ENCODE measurements around the gene TMOD2. TPM values are rescaled to one million over a fixed set of nuclear protein-coding genes. Genes with fewer than 3 reads are reported as not detected.

Gene TMOD2
- total RNA-seq, 4 donors from 2014 or later = 1.0 to 4.8 (median 2.4) TPM

DNA sequence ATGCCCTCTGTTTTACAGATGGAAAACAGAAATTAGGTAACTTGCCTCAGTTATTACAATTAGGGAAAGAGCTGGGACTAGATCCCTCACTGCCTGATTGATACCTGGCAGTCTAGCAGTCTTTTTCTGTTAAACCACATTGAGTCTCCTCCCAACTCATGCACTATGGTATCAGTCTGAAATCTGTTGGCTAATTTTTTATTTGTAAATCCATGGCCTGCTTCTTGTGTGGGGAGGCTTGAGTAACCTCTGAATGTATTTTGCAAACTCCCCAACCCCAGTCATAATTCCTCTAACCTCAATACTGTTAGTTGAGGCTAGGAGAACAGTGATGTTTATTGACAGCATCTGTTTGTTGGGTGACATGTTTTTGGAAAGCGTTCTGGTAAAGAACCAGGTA lies 113.9 kb downstream of the TMOD2 start:
- no peak for TF ChIP-seq POLR2A (IDR thresholded peaks at IDR 0.05)
- TF ChIP-seq, protein P1, sequence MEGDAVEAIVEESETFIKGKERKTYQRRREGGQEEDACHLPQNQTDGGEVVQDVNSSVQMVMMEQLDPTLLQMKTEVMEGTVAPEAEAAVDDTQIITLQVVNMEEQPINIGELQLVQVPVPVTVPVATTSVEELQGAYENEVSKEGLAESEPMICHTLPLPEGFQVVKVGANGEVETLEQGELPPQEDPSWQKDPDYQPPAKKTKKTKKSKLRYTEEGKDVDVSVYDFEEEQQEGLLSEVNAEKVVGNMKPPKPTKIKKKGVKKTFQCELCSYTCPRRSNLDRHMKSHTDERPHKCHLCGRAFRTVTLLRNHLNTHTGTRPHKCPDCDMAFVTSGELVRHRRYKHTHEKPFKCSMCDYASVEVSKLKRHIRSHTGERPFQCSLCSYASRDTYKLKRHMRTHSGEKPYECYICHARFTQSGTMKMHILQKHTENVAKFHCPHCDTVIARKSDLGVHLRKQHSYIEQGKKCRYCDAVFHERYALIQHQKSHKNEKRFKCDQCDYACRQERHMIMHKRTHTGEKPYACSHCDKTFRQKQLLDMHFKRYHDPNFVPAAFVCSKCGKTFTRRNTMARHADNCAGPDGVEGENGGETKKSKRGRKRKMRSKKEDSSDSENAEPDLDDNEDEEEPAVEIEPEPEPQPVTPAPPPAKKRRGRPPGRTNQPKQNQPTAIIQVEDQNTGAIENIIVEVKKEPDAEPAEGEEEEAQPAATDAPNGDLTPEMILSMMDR (IDR thresholded peaks at IDR 0.05 in 4 of 5, conservative IDR thresholded peaks at IDR 0.05 in 1 of 5) = no peak
- intact Hi-C loops (cut with DNase I; ENCODE audit: low total_unique reads) (no loop called here), in situ Hi-C loops (cut with MboI; ENCODE audit: low sequenced_read_pairs in 4 of 4) (no loop called here)
- peaks cover 0 to 4% of the 10 kb centered on the region in 2 donors for H3K4me1 ChIP-seq
- no peak for DNase-seq
- H3K4me3 ChIP-seq = no peak overlapping the region
- no peak for ATAC-seq
- H3K9me3 ChIP-seq = no peaks in the 10 kb centered on the region
- peaks cover 0 to 27% of the 10 kb centered on the region in 2 donors for H3K36me3 ChIP-seq
- H3K27me3 ChIP-seq = no peaks in the 10 kb centered on the region
- H3K27ac ChIP-seq = no peak overlapping the region

Other genes with a start within 250 kb of the TMOD2 start
- gene DMXL2, start 128.8 kb upstream of the TMOD2 start, total RNA-seq = 1 to 10 TPM; 2.5 to 4.1 (median 3.0) TPM
- not detected for gene SCG3, start 70.1 kb upstream of the TMOD2 start, total RNA-seq
- 10 to 100 TPM in 2 of 4 donors, 1 to 10 TPM in 2; 5.8 to 16.1 (median 10.6) TPM for gene LYSMD2, start 13.9 kb upstream of the TMOD2 start, total RNA-seq
- 1 to 10 TPM; 6.2 to 9.2 (median 6.7) TPM for gene TMOD3, start 78.1 kb downstream of the TMOD2 start, total RNA-seq
- 10 to 100 TPM in 3 of 4 donors, 1 to 10 TPM in 1; 6.7 to 14.8 (median 11.7) TPM for gene LEO1, start 220.2 kb downstream of the TMOD2 start, total RNA-seq